Gastrocnemius medialis (tissue), 4 donors: ENCODE results near the gene MARK2.

Source experiments
- CTCF ChIP-seq, 5 experiments: fragments of 450-650 bp in 3 of 5; fragments of 200-600 bp in 2 of 5; sonication (generic) in 2 of 5; IDR thresholded peaks in 4 of 5; conservative IDR thresholded peaks in 1 of 5; 1 replicate in 4 of 5; 2 replicates in 1 of 5; pipeline ENCODE4 v1.5.1; 2016 to 2019; ENCODE audit warnings: antibody characterized with exemption in 5 of 5, mild to moderate bottlenecking in 3 of 5, moderate library complexity in 3 of 5
- POLR2A ChIP-seq, 2 donors: fragments of 450-650 bp; IDR thresholded peaks; one replicate each; pipeline ENCODE4 v1.6.1; 2017; ENCODE audit warnings: antibody characterized with exemption in 2 of 2, mild to moderate bottlenecking in 2 of 2, moderate library complexity in 2 of 2

- no peak for TF ChIP-seq CTCF (IDR thresholded peaks at IDR 0.05 in 4 of 5, conservative IDR thresholded peaks at IDR 0.05 in 1 of 5)
- TF ChIP-seq POLR2A (IDR thresholded peaks at IDR 0.05) = no peak
Observed at GRCh38 chr11:63920126-63920938, 81.4 kb downstream of the MARK2 start.
